ENCODE measurements around the gene ST3GAL2. TPM values are rescaled to one million over a fixed set of nuclear protein-coding genes. Genes with fewer than 3 reads are reported as not detected.

Gene ST3GAL2
- total and polyA plus RNA-seq, 2 donors (not counting 3 experiments of a cell fraction or from before 2014, with no cell fraction given), result 23.0 to 50.4 TPM

DNA sequence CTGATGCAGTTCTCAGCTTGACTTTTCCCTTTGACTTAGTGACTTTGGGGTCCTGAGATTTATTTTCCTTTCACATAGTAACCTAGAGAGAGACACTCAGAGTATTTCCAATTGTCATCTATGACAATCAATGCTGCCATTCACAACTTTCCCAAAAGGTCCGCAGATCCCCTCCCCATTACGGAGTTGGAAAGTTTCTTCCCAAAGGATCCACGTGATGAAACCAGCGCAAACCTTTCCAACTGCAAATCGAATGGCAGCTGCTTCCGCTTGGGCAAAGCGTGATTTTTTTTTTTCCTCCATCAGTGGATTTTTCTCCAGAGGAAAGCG lies 15.0 kb upstream of the ST3GAL2 start:
- ChIA-PET CTCF (interaction anchor here (0.6 to 2.8 kb wide), 9 partner anchors 10 to 84 kb away, joined by 3 to 12 read pairs (median 4); no protein-coding TSS in a partner anchor), POLR2A (interaction anchor here (0.6 to 0.7 kb wide), 3 partner anchors 43 to 291 kb away, joined by 3 to 6 read pairs (median 3); no protein-coding TSS in a partner anchor)
- H3K36me3 ChIP-seq (ENCODE audit: control insufficient read depth in 2 of 2, extremely low read depth in 1 of 2, insufficient read depth in 2 of 2, low read length in 2 of 2), result no peaks in the 10 kb centered on the region
- FAIRE-seq (no peak), DNase-seq (ENCODE audit: low read depth, low spot score) (no peak)
- H3K4me1 ChIP-seq (ENCODE audit: control insufficient read depth, extremely low read depth, insufficient read depth, low read length), result peaks cover 6% of the 10 kb centered on the region
- H3K4me3 ChIP-seq (replicated peaks in 1 of 3; ENCODE audit: insufficient read depth in 1 of 3, low read depth in 1 of 3, low read length in 3 of 3), result peak overlapping the region; percentile 72 to 95 (median 89)
- H4K20me1 ChIP-seq (replicated peaks; ENCODE audit: control insufficient read depth, extremely low read depth, insufficient read depth, low read length), result no peaks in the 10 kb centered on the region
- peak overlapping the region; percentile 100 for H3K27ac ChIP-seq (ENCODE audit: insufficient read depth, low read depth, low read length)
- TF ChIP-seq POLR2AphosphoS5 (IDR thresholded peaks at IDR 0.05; ENCODE audit: insufficient read depth, low read depth, low read length) (peak; percentile 3), EZH2 (IDR thresholded peaks at IDR 0.05; ENCODE audit: borderline replicate concordance, low read depth, low read length, severe bottlenecking) (no peak), MYC (IDR thresholded peaks at IDR 0.05; ENCODE audit: low read depth, low read length) (no peak), POLR2A (IDR thresholded peaks at IDR 0.05; ENCODE audit: low read depth, low read length) (no peak), FOS (IDR thresholded peaks at IDR 0.05; ENCODE audit: borderline replicate concordance, insufficient read depth, low read length) (no peak), JUN (IDR thresholded peaks at IDR 0.05; ENCODE audit: borderline replicate concordance, insufficient read depth, insufficient read length, low read depth) (no peak)
- TF ChIP-seq, protein P1, sequence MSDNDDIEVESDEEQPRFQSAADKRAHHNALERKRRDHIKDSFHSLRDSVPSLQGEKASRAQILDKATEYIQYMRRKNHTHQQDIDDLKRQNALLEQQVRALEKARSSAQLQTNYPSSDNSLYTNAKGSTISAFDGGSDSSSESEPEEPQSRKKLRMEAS (IDR thresholded peaks at IDR 0.05; ENCODE audit: insufficient read depth, insufficient read length), result no peak
- peak overlapping the region; percentile 96 for H2AFZ ChIP-seq (ENCODE audit: low read depth, low read length)
- peak overlapping the region; percentile 99 for H3K9ac ChIP-seq (replicated peaks; ENCODE audit: extremely low read depth, insufficient read depth, low read length)
- no peaks in the 10 kb centered on the region for H3K9me1 ChIP-seq (replicated peaks; ENCODE audit: control insufficient read depth, extremely low read depth, insufficient read depth, low read length)
- no peaks in the 10 kb centered on the region for H3K27me3 ChIP-seq (ENCODE audit: control insufficient read depth in 2 of 2, insufficient read depth in 2 of 2, low read length in 2 of 2)
- intact Hi-C loops (cut with micrococcal nuclease), result loop anchor here (1.0 kb wide), 4 partner anchors 15 to 73 kb away; partner anchors contain the start of gene ST3GAL2
- dilution Hi-C loops (cut with MboI; ENCODE audit: extremely low pct_ligation_motif_present, low sequenced_read_pairs), result no loop called here
- H3K9me3 ChIP-seq (replicated peaks; ENCODE audit: control insufficient read depth, insufficient read depth, low read length), result no peaks in the 10 kb centered on the region
- BruUV-seq (replicated peaks), result TSS peak; percentile 34
- no peaks in the 10 kb centered on the region for H3K79me2 ChIP-seq (ENCODE audit: control insufficient read depth, insufficient read depth, low read length)
- peak overlapping the region; percentile 98 for H3K4me2 ChIP-seq (ENCODE audit: insufficient read depth, low read length)

Measured in endothelial cell of umbilical vein (primary cell).